Measurements from ENCODE around the gene CWC27. TPM values are rescaled to one million over a fixed set of nuclear protein-coding genes. Genes with fewer than 3 reads are reported as not detected.
A peak's percentile ranks its signal among the peaks of the same experiment; 100 is the strongest.

The CWC27 gene
- total RNA-seq, 1 experiment from 2014 or later: 42.7 TPM

DNA sequence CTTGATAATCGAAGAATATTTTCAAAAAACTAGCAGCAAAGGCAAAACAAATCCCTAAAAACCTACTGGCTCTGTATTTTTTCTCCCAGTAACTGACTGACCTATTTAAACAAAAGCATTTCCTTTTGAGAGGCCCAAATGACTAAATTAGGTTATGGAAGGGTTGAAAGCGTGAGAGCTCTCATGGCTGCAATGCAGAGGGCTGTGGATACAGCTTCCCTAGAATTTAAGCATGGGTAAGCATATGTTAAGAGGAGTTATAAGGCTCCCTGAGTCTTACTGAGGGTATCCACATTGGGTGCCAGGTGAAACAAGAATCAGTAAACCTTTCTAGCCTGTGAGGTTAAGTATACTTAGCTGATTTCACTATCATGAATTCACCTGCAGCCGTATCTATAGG is 46.1 kb upstream of the CWC27 start:
- Mint-ChIP-seq H3K27me3 (ENCODE audit: low read depth) (no peaks in the 10 kb centered on the region), H3K27ac (no peak overlapping the region), H3K36me3 (peaks cover 20% of the 10 kb centered on the region), H3K4me1 (peaks cover 12% of the 10 kb centered on the region), H3K4me3 (no peak overlapping the region), H3K9me3 (no peaks in the 10 kb centered on the region)
- TF ChIP-seq NFE2L1 (CRISPR knock-in tag; IDR thresholded peaks at IDR 0.05) (no peak), NFATC4 (CRISPR knock-in tag; IDR thresholded peaks at IDR 0.05) (no peak), NR2C2 (CRISPR knock-in tag; IDR thresholded peaks at IDR 0.05) (no peak), HMGA2 (CRISPR knock-in tag; IDR thresholded peaks at IDR 0.05) (no peak), RELA (CRISPR knock-in tag; IDR thresholded peaks at IDR 0.05; ENCODE audit: borderline replicate concordance) (no peak), SOX15 (CRISPR knock-in tag; IDR thresholded peaks at IDR 0.05) (no peak), MXD4 (CRISPR knock-in tag; IDR thresholded peaks at IDR 0.05; ENCODE audit: borderline replicate concordance) (no peak), GRHL2 (CRISPR knock-in tag; IDR thresholded peaks at IDR 0.05; ENCODE audit: insufficient replicate concordance, severe bottlenecking) (no peak), FOXP1 (CRISPR knock-in tag; IDR thresholded peaks at IDR 0.05; ENCODE audit: borderline replicate concordance) (no peak)
- TF ChIP-seq, protein P1, sequence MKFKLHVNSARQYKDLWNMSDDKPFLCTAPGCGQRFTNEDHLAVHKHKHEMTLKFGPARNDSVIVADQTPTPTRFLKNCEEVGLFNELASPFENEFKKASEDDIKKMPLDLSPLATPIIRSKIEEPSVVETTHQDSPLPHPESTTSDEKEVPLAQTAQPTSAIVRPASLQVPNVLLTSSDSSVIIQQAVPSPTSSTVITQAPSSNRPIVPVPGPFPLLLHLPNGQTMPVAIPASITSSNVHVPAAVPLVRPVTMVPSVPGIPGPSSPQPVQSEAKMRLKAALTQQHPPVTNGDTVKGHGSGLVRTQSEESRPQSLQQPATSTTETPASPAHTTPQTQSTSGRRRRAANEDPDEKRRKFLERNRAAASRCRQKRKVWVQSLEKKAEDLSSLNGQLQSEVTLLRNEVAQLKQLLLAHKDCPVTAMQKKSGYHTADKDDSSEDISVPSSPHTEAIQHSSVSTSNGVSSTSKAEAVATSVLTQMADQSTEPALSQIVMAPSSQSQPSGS (CRISPR knock-in tag; IDR thresholded peaks at IDR 0.05; ENCODE audit: borderline replicate concordance, low read depth): no peak
- TF ChIP-seq, protein P2, sequence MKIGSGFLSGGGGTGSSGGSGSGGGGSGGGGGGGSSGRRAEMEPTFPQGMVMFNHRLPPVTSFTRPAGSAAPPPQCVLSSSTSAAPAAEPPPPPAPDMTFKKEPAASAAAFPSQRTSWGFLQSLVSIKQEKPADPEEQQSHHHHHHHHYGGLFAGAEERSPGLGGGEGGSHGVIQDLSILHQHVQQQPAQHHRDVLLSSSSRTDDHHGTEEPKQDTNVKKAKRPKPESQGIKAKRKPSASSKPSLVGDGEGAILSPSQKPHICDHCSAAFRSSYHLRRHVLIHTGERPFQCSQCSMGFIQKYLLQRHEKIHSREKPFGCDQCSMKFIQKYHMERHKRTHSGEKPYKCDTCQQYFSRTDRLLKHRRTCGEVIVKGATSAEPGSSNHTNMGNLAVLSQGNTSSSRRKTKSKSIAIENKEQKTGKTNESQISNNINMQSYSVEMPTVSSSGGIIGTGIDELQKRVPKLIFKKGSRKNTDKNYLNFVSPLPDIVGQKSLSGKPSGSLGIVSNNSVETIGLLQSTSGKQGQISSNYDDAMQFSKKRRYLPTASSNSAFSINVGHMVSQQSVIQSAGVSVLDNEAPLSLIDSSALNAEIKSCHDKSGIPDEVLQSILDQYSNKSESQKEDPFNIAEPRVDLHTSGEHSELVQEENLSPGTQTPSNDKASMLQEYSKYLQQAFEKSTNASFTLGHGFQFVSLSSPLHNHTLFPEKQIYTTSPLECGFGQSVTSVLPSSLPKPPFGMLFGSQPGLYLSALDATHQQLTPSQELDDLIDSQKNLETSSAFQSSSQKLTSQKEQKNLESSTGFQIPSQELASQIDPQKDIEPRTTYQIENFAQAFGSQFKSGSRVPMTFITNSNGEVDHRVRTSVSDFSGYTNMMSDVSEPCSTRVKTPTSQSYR (CRISPR knock-in tag; IDR thresholded peaks at IDR 0.05): no peak
- ATAC-seq: peak; percentile 84
- POLR2A ChIA-PET: no interaction called here
- DNase-seq (ENCODE audit: low spot score): no peak
- CTCF ChIA-PET: interaction anchor here (1.3 kb wide), 1 partner anchor 40 kb away, joined by 4 read pairs; no protein-coding TSS in a partner anchor

DNA sequence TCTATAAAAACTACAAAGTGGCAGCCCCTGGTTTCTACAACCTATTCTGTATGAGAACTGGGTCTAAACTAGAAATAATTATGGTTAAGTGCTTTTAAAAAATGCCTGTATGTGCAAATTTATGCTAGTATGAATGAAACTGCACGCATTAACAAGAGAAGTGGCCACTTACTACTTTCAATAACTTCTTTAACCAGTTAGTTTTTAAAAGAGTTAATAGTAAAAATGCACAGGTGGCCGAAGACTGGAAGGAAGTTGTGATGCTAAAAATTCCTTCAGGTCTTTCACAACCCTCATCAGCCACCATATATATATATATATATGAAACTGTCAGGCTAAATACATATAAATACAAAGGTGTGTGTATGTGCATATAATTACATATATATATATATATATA is 41.6 kb upstream of the CWC27 start:
- Mint-ChIP-seq H3K4me3 (no peak overlapping the region), H3K27ac (no peak overlapping the region), H3K36me3 (peaks cover 16% of the 10 kb centered on the region; the same call in 1 of the 2 replicates), H3K27me3 (ENCODE audit: low read depth) (no peaks in the 10 kb centered on the region), H3K9me3 (no peaks in the 10 kb centered on the region), H3K4me1 (peaks cover 22% of the 10 kb centered on the region)
- ATAC-seq (no peak), DNase-seq (ENCODE audit: low spot score) (no peak)
- ChIA-PET POLR2A (no interaction called here), CTCF (no interaction called here)
- no peak for TF ChIP-seq ZNF219 (CRISPR knock-in tag; IDR thresholded peaks at IDR 0.05; ENCODE audit: borderline replicate concordance)
- no peak for TF ChIP-seq NR3C1 (CRISPR knock-in tag; conservative IDR thresholded peaks at IDR 0.05; ENCODE audit: low read depth)

DNA sequence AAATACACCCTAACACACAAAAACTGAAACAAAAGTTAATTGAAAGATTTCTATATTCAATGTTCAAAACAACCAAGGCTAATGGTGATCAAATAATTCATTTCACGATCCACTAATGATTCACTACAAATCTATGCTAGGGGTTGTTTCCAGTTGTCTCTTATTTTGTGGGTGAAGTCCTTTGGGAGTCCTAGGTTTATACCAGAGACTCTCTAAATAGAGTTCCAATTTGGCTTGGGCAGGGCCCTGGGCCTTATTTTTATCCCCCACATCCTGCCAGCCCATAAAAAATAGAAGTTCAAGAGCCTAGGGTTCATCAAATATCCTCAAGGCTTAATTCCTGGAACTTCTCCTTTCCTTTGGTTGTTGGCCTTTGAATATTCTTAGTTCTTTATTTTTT is 26.3 kb upstream of the CWC27 start:
- Mint-ChIP-seq H3K27ac (no peak overlapping the region), H3K27me3 (ENCODE audit: low read depth) (no peaks in the 10 kb centered on the region), H3K4me3 (no peak overlapping the region), H3K9me3 (no peaks in the 10 kb centered on the region), H3K4me1 (peaks cover 22% of the 10 kb centered on the region), H3K36me3 (peaks cover 13% of the 10 kb centered on the region)
- DNase-seq (ENCODE audit: low spot score): no peak
- CTCF ChIA-PET: no interaction called here
- no peak for ATAC-seq
- POLR2A ChIA-PET: no interaction called here
- TF ChIP-seq, protein P3, sequence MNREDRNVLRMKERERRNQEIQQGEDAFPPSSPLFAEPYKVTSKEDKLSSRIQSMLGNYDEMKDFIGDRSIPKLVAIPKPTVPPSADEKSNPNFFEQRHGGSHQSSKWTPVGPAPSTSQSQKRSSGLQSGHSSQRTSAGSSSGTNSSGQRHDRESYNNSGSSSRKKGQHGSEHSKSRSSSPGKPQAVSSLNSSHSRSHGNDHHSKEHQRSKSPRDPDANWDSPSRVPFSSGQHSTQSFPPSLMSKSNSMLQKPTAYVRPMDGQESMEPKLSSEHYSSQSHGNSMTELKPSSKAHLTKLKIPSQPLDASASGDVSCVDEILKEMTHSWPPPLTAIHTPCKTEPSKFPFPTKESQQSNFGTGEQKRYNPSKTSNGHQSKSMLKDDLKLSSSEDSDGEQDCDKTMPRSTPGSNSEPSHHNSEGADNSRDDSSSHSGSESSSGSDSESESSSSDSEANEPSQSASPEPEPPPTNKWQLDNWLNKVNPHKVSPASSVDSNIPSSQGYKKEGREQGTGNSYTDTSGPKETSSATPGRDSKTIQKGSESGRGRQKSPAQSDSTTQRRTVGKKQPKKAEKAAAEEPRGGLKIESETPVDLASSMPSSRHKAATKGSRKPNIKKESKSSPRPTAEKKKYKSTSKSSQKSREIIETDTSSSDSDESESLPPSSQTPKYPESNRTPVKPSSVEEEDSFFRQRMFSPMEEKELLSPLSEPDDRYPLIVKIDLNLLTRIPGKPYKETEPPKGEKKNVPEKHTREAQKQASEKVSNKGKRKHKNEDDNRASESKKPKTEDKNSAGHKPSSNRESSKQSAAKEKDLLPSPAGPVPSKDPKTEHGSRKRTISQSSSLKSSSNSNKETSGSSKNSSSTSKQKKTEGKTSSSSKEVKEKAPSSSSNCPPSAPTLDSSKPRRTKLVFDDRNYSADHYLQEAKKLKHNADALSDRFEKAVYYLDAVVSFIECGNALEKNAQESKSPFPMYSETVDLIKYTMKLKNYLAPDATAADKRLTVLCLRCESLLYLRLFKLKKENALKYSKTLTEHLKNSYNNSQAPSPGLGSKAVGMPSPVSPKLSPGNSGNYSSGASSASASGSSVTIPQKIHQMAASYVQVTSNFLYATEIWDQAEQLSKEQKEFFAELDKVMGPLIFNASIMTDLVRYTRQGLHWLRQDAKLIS (CRISPR knock-in tag; IDR thresholded peaks at IDR 0.05; ENCODE audit: borderline replicate concordance): no peak
- no peak for TF ChIP-seq TCF7 (CRISPR knock-in tag; IDR thresholded peaks at IDR 0.05; ENCODE audit: low read depth)
- TF ChIP-seq, protein P4, sequence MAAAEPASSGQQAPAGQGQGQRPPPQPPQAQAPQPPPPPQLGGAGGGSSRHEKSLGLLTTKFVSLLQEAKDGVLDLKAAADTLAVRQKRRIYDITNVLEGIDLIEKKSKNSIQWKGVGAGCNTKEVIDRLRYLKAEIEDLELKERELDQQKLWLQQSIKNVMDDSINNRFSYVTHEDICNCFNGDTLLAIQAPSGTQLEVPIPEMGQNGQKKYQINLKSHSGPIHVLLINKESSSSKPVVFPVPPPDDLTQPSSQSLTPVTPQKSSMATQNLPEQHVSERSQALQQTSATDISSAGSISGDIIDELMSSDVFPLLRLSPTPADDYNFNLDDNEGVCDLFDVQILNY (CRISPR knock-in tag; IDR thresholded peaks at IDR 0.05): no peak
- no peak for TF ChIP-seq FOXK1 (CRISPR knock-in tag; IDR thresholded peaks at IDR 0.05)
- TF ChIP-seq TEAD1 (CRISPR knock-in tag; IDR thresholded peaks at IDR 0.05): no peak
- TF ChIP-seq NFATC4 (CRISPR knock-in tag; IDR thresholded peaks at IDR 0.05): no peak
- TF ChIP-seq KAT7 (CRISPR knock-in tag; IDR thresholded peaks at IDR 0.05; ENCODE audit: borderline replicate concordance): no peak
- TF ChIP-seq, protein P5, sequence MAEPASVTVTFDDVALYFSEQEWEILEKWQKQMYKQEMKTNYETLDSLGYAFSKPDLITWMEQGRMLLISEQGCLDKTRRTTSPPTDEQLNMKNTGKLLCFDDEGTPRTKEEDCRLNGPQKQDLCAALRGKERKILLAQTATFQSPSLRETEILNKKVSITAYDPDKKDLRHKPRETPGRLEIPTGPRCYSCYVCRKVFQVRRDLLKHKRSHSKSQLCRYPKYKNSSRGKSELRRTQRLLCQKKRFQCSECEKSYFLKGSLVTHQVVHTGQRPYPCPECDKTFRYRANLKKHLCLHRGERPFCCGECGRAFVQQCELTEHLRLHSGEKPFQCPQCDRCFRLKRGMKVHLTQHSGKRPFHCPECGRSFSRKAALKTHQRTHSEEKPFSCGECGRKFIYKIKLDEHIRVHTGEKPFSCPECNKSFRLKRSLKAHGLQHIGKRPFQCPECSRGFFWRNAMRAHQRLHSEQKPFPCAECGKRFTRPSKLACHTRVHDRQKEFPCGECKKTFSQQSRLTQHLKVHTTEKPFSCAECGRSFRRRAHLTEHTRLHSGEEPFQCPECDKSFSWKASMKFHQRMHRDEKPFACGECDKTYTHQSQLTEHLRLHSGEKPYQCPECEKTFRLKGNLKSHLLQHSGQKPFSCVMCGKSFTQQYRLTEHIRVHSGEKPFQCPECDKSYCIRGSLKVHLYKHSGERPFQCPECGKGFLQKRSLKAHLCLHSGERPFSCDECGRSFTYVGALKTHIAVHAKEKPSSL (CRISPR knock-in tag; conservative IDR thresholded peaks at IDR 0.05): no peak
- no peak for TF ChIP-seq ATF1 (CRISPR knock-in tag; IDR thresholded peaks at IDR 0.05)
- no peak for TF ChIP-seq ELF4 (CRISPR knock-in tag; IDR thresholded peaks at IDR 0.05; ENCODE audit: low read depth)
- no peak for TF ChIP-seq GTF2I (CRISPR knock-in tag; conservative IDR thresholded peaks at IDR 0.05)

Data from WTC11 (cell line).